ENCODE measurements around the gene PPA2.

PPA2 gene

DNA sequence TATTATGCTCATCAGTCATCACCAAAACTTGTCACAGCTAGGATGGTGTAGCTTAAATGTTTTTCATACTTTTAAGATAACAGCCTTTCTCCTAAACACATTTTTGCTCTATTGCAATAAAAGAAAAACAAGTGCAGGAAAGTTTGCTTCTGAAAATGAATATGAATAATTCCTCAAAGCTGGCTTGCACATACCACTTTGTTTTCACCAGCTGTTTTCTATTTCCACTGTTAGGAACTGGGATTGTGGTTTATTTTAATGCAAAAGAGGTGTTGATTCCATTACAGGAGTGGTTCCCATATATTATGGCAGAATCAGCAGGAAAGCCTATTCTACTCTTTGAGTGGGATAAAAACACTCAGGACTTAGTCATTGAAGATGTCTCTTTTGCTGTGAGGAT is 145.9 kb downstream of the PPA2 start (continued):
- TF ChIP-seq ZNF558 (tag by site-specific recombination; IDR thresholded peaks at IDR 0.05) = no peak
- TF ChIP-seq SALL2 (tag by site-specific recombination; IDR thresholded peaks at IDR 0.05; ENCODE audit: borderline replicate concordance) = no peak
- TF ChIP-seq ZNF18 (tag by site-specific recombination; IDR thresholded peaks at IDR 0.05) = no peak
- TF ChIP-seq BCL11A (tag by site-specific recombination; IDR thresholded peaks at IDR 0.05; ENCODE audit: low read depth) = no peak
- TF ChIP-seq ZNF701 (tag by site-specific recombination; IDR thresholded peaks at IDR 0.05) = no peak
- TF ChIP-seq ZNF488 (tag by site-specific recombination; IDR thresholded peaks at IDR 0.05) = no peak
- no peak for TF ChIP-seq ZNF610 (tag by site-specific recombination; IDR thresholded peaks at IDR 0.05; ENCODE audit: borderline replicate concordance)

DNA sequence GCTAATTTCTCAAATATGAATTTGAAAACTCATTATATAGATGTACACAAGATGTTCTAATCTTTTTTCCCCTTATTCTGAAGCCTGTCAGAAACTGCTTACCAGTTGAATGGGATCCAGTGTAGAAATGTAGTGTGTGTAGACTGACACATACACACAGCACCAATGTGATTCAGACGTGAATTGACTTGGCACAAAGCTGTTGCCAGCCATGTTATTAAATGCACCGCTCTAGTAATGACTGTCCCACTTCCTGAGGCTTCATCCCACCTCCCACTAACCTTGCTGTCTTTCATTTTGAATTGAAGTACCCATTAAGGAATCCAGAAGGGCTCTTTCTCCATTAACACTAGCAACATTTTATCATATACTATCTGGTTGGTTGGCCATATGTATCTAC is 146.6 kb downstream of the PPA2 start:
- POLR2A ChIA-PET = no interaction called here
- TF ChIP-seq ZNF48 (tag by site-specific recombination; IDR thresholded peaks at IDR 0.05) = no peak
- no peak for TF ChIP-seq MYNN (tag by site-specific recombination; IDR thresholded peaks at IDR 0.05; ENCODE audit: borderline replicate concordance)
- no peak for TF ChIP-seq ZBTB10 (tag by site-specific recombination; IDR thresholded peaks at IDR 0.05)
- TF ChIP-seq REPIN1 (tag by site-specific recombination; IDR thresholded peaks at IDR 0.05; ENCODE audit: low read depth) = no peak
- TF ChIP-seq KLF7 (tag by site-specific recombination; IDR thresholded peaks at IDR 0.05; ENCODE audit: borderline replicate concordance) = no peak
- no peak for TF ChIP-seq ZNF146 (tag by site-specific recombination; IDR thresholded peaks at IDR 0.05)
- TF ChIP-seq, protein P1, sequence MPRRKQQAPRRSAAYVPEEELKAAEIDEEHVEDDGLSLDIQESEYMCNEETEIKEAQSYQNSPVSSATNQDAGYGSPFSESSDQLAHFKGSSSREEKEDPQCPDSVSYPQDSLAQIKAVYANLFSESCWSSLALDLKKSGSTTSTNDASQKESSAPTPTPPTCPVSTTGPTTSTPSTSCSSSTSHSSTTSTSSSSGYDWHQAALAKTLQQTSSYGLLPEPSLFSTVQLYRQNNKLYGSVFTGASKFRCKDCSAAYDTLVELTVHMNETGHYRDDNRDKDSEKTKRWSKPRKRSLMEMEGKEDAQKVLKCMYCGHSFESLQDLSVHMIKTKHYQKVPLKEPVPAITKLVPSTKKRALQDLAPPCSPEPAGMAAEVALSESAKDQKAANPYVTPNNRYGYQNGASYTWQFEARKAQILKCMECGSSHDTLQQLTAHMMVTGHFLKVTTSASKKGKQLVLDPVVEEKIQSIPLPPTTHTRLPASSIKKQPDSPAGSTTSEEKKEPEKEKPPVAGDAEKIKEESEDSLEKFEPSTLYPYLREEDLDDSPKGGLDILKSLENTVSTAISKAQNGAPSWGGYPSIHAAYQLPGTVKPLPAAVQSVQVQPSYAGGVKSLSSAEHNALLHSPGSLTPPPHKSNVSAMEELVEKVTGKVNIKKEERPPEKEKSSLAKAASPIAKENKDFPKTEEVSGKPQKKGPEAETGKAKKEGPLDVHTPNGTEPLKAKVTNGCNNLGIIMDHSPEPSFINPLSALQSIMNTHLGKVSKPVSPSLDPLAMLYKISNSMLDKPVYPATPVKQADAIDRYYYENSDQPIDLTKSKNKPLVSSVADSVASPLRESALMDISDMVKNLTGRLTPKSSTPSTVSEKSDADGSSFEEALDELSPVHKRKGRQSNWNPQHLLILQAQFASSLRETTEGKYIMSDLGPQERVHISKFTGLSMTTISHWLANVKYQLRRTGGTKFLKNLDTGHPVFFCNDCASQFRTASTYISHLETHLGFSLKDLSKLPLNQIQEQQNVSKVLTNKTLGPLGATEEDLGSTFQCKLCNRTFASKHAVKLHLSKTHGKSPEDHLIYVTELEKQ (tag by site-specific recombination; IDR thresholded peaks at IDR 0.05; ENCODE audit: borderline replicate concordance) = no peak
- TF ChIP-seq ZNF140 (tag by site-specific recombination; IDR thresholded peaks at IDR 0.05) = no peak
- TF ChIP-seq ZSCAN4 (tag by site-specific recombination; IDR thresholded peaks at IDR 0.05) = no peak
- no peak for TF ChIP-seq ZNF585B (tag by site-specific recombination; IDR thresholded peaks at IDR 0.05)
- no peak for TF ChIP-seq ZNF623 (tag by site-specific recombination; IDR thresholded peaks at IDR 0.05)
- no peak for TF ChIP-seq ZNF416 (tag by site-specific recombination; IDR thresholded peaks at IDR 0.05)
- TF ChIP-seq, protein P2, sequence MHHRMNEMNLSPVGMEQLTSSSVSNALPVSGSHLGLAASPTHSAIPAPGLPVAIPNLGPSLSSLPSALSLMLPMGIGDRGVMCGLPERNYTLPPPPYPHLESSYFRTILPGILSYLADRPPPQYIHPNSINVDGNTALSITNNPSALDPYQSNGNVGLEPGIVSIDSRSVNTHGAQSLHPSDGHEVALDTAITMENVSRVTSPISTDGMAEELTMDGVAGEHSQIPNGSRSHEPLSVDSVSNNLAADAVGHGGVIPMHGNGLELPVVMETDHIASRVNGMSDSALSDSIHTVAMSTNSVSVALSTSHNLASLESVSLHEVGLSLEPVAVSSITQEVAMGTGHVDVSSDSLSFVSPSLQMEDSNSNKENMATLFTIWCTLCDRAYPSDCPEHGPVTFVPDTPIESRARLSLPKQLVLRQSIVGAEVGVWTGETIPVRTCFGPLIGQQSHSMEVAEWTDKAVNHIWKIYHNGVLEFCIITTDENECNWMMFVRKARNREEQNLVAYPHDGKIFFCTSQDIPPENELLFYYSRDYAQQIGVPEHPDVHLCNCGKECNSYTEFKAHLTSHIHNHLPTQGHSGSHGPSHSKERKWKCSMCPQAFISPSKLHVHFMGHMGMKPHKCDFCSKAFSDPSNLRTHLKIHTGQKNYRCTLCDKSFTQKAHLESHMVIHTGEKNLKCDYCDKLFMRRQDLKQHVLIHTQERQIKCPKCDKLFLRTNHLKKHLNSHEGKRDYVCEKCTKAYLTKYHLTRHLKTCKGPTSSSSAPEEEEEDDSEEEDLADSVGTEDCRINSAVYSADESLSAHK (tag by site-specific recombination; IDR thresholded peaks at IDR 0.05) = no peak
- TF ChIP-seq ZNF366 (tag by site-specific recombination; conservative IDR thresholded peaks at IDR 0.05) = no peak
- TF ChIP-seq ZBTB8A (tag by site-specific recombination; IDR thresholded peaks at IDR 0.05) = no peak
- TF ChIP-seq ZBTB48 (tag by site-specific recombination; IDR thresholded peaks at IDR 0.05) = no peak
- TF ChIP-seq ZNF175 (tag by site-specific recombination; IDR thresholded peaks at IDR 0.05) = no peak
- TF ChIP-seq ZNF701 (tag by site-specific recombination; IDR thresholded peaks at IDR 0.05) = no peak
- no peak for TF ChIP-seq ZFP69B (tag by site-specific recombination; IDR thresholded peaks at IDR 0.05)
- no peak for TF ChIP-seq ZNF19 (tag by site-specific recombination; IDR thresholded peaks at IDR 0.05; ENCODE audit: low read depth)
- Histone ChIP-seq H3K27ac (ENCODE audit: extremely low read depth, low read depth, low read length) (no peak overlapping the region), H3K4me3 (ENCODE audit: low read depth, low read length) (no peak overlapping the region), H3K36me3 (ENCODE audit: control insufficient read depth in 2 of 2, insufficient read depth in 1 of 2, low read length in 2 of 2) (no peaks in the 10 kb centered on the region), H3K4me1 (ENCODE audit: control insufficient read depth, insufficient read depth, low read length) (no peaks in the 10 kb centered on the region), H3K9me3 (ENCODE audit: control insufficient read depth, insufficient read depth, low read depth, low read length) (no peaks in the 10 kb centered on the region)
- CTCF ChIA-PET = no interaction called here
